ENCODE data around the gene ZNHIT2. TPM values are rescaled to one million over a fixed set of nuclear protein-coding genes. Genes with fewer than 3 reads are reported as not detected.

The ZNHIT2 gene
- total RNA-seq, 1 donor from 2014 or later: 11.9 TPM

DNA sequence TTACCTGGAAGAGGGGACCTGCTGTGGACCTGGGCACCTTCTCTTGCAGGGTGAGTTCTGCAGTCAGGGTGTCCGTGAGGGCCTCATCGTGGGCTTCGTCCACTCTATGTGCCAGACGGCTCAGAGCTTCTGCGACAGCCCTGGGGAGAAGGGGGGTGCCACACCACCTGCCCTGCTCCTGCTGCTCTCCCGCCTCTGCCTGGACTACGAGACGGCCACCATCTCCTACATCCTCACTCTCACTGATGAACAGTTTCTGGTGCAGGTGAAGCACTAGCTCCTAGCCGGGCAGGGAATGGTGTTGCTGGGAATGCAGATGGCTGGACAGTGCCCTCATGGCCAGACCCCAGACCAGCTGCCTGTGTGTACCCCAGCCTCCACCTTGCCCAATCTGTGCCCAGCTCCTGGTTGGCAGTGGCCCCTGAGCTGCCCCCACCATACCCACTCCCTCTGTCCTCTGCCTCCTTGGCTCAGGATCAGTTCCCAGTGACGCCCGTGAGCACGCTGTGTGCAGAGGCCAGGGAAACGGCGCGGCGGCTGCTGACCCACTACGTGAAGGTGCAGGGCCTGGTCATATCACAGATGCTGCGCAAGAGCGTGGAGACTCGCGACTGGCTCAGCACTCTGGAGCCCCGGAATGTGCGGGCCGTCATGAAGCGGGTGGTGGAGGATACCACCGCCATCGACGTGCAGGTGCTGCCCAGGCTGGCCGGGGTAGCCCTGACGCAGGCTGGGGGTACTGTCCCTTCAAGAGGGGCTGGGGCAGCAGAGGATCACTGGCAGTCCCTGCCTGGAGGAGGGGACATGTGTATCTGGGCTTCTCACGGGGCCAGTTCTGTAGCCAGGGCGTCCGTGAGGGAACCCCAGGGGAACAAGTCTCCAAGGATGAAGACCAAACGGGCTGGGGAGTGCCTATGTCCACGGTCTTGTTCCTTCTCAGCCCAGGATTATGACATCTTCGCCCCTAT lies 8.0 kb downstream of the ZNHIT2 start:
- intact Hi-C loops (cut with micrococcal nuclease): loop anchor here (1.0 to 10.0 kb wide), 10 partner anchors 13 to 1155 kb away; partner anchors contain the start of genes CAPN1, CDC42EP2, CDCA5 and DPF2

DNA sequence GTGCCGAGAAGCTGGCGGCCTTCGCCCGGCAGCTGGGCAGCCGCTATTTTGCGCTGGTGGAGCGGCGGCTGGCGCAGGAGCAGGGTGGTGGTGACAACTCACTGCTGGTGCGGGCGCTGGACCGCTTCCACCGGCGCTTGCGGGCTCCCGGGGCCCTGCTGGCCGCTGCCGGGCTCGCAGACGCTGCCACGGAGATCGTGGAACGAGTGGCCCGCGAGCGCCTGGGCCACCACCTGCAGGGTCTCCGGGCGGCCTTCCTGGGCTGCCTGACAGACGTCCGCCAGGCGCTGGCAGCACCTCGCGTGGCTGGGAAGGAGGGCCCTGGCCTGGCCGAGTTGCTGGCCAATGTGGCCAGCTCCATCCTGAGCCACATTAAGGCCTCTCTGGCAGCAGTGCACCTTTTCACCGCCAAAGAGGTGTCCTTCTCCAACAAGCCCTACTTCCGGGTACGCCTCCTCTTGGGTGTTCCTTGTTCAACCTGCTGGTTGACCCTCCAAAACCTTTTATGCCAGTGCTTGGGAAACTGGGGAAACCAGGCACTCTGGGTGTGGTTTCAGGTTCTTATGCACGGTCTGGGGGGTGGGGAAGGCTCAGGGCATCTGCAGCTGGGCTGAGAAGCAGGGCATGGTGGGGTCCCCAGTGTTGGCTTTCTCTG lies 8.9 kb downstream of the ZNHIT2 start:
- intact Hi-C loops (cut with micrococcal nuclease): no loop called here

DNA sequence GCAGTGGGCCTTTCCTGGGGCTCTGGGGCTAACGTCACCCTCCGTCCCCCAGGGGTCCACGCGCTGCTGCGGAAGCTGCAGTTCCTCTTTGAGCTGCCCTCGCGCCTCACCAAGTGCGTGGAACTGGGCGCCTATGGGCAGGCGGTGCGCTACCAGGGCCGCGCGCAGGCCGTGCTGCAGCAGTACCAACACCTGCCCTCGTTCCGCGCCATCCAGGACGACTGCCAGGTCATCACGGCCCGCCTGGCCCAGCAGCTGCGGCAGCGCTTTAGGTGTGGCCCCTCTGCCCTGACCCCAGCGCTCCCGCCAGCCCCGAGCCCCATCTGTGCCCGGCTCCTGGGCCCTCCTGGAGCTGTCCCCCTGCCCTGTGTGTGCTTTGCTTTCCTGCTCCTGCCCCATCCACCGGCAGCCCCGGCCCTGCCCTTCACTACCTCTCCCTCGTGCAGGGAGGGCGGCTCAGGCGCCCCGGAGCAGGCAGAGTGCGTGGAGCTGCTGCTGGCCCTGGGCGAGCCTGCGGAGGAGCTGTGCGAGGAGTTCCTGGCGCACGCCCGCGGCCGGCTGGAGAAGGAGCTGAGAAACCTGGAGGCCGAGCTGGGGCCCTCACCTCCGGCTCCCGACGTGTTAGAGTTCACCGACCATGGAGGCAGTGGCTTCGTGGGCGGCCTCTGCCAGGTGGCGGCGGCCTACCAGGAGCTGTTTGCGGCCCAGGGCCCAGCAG lies 9.6 kb downstream of the ZNHIT2 start:
- intact Hi-C loops (cut with micrococcal nuclease): no loop called here

DNA sequence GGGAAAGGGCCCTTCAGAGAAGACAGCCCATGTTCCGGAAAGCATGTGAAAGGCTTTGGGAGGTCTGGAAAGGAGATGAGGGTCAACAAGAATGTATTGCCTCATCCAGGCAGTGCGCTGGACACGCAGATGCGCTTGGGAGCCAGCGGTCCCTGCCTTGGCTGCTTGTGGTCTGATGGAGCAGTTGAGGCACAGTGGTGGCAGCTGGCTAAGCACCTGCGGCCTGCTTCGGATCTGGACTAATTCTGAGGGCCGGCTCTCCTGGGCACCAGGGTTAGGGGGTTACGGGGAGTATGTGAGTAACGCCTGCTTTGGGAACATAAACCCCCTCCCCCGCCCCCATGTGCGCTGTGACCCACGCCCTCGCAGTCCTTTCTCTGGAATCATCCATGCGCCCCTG lies 10.4 kb downstream of the ZNHIT2 start:
- intact Hi-C loops (cut with micrococcal nuclease): no loop called here

DNA sequence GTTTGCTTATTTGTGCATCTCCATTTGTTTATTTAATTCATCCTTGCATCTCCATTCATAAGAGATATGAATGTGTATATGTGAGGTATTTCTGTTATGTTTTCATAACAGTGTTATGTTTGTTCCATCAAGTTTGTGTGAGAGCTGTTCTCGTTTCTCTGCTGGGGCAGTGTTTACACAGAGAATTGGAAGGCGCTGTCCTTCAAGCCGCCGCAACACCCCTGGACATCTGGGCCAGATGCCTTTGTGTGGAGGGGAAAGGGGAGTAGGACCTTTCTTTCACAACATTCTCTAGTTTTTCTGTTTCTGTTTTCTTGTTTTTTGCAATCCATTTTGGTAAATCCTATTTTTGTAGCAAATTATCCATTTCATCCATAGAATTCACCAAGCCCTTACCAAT lies 12.9 kb downstream of the ZNHIT2 start:
- intact Hi-C loops (cut with micrococcal nuclease): no loop called here

DNA sequence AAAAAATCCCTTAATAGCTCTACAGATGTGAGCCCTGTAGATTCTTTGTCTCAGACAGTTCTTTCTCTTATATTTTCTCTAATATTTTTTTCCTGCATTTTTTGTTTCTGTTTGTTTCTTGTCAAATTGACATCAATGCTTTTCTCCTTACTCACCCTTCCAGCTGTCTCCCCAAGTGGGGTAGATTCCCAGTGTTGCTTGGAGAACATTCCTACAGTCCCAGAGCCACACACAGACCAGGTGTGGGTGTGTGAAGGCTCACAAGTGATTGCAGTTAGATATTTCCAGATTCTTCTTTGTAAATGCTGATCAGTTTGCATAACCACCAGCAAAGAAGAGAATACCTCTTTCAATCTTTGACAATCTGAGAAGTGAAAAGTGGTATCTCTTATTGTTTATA lies 14.0 kb downstream of the ZNHIT2 start:
- intact Hi-C loops (cut with micrococcal nuclease): no loop called here

DNA sequence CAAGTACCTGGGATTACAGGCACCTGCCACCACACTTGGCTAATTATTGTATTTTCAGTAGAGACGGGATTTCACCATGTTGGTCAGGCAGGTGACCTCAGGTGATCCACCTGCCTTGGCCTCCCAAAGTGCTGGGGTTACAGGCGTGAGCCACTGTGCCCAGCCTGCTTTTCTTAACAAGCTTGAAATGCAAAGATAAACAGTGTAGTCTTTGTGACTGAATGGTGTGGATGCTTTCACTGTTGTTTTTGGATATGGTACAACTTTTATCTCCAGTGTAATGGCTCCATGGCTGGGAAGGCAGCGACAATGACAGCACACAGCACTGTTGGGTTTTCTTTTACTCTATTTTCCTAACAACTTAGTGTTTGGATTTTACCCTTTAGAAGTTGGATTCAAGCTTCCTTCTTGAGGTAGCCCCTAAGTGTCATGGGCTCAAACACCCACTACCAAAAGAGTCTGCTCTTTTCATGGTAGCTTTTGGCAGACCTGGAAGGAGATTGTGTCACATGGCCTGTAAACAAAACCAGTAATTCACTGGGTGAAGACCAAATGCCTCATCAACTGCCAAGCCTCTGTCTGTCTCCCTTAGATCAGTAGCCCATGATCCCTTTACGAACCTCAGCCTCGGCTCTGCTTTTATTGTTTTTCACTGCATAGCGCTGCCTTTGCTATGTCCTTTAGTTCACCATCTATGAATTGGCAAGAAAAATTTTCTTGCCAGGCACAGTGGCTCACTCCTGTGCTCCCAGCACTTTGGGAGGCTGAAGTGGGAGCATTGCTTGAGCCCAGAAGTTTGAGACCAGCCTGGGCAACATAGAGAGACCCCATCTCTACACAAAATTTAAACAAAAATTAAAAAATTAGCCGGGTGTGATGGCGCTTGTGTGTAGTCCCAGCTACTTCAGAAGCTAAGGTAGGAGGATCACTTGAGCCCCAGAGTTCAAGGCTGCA lies 15.1 kb downstream of the ZNHIT2 start:
- intact Hi-C loops (cut with micrococcal nuclease): no loop called here

DNA sequence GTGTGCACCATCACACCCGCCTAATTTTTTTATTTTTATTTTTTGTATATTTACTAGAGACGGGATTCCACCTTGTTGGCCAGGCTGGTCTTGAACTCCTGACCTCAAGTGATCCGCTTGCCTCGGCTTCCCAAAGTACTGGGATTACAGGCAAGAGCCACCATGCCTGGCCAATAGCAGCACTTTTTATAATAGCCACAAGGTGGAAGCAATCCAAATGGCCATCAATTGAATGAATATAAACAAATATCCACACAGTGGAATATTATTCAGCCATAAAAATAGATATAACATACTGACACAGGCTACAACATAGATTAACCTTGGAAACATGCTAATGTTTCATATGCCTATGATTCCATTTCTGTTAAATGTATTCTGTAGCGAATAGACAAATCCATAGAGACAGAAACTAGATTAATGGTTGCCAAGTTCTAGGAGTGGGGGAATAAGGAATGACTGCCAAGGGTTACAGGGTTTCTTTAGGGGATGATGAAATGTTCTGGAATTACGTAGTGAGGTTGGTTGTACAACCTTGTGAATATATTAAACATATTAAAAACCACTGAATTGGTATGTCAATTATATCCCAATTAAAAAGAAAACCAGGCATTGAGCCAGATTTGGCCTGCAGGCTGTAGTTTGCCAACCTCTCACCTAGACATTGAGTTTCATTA lies 16.7 kb downstream of the ZNHIT2 start:
- intact Hi-C loops (cut with micrococcal nuclease): no loop called here

DNA sequence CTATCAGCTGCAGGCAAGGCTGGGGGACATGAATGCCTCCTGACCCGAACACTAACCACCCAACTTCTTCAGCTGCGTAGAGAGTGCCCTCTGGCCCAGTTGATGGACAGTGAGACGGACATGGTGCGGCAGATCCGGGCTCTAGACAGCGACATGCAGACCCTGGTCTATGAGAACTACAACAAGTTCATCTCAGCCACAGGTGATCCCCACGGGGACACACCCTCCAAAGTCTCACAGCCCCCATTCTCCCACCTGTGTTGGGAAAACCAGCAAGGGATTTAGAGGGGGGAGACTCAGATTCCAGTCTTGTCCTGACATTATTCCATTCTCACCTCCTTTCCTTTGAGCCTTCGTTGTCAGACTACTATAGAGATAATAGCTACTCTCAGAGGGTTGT lies 20.6 kb downstream of the ZNHIT2 start:
- intact Hi-C loops (cut with micrococcal nuclease): loop anchor here (1.0 kb wide), 9 partner anchors 13 to 180 kb away; partner anchors contain the start of genes ATG2A, CDCA5, FAU and MRPL49

DNA sequence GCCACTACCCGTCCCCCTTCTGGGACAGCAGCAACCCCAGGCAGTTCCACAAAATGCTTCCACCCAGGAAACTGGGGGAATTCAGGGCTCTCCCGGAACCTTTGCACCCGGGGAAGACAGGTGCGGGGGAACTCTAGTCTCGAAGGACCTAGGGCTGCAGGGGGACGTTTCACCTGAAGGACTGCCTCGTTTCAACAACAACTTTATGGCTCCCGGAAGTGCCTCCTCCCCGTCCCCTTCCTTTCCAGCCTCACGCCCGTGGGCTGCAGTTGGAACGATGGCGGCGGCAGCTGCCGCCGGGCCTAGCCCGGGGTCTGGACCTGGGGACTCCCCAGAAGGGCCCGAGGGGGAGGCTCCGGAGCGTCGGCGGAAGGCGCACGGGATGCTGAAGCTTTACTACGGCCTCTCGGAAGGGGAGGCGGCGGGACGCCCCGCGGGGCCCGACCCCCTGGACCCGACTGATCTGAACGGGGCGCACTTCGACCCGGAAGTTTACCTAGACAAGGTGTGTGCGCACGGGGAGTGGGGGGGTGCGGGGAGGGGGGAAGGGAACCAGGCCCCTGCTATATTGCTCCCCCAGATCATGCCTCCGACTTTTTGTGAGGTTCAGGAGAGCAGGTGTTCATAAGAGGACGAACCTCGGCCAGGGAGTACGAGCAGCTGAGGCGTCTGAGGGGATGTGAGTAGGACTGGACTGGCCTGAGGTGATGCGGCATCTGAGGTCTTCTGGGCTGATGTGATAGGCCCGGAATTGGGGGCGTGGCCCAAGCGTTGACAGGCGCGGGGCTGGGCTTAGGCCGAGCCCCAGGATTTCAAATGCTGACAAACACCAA lies 21.3 kb downstream of the ZNHIT2 start, which contains the start of gene VPS51:
VPS51 (plus strand) TSS at position 241 of the 833 bp plus-strand sequence; CDS start at position 278, 37 bp downstream.
- intact Hi-C loops (cut with micrococcal nuclease): loop anchor here (1.0 kb wide), 9 partner anchors 12 to 179 kb away; partner anchors contain the start of genes ATG2A, CDCA5, FAU and MRPL49

DNA sequence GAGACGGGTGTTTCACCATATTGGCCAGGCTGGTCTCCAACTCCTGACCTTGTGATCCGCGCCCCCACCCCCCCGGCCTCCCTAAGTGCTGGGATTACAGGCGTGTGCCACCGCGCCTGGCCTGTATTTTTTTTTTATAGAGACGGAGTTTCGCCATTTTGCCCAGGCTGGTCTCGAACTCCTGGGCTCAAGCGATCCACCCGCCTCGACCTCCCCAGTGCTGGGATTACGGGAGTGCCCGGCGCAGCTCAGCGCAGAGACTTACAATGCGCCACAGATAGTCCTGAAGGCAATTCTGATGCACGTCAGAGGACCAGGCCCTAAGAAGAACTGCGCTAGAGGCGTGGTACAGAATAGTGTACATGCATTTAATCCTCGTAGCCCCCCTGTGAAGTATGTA lies 22.1 kb downstream of the ZNHIT2 start:
- intact Hi-C loops (cut with micrococcal nuclease): no loop called here

DNA sequence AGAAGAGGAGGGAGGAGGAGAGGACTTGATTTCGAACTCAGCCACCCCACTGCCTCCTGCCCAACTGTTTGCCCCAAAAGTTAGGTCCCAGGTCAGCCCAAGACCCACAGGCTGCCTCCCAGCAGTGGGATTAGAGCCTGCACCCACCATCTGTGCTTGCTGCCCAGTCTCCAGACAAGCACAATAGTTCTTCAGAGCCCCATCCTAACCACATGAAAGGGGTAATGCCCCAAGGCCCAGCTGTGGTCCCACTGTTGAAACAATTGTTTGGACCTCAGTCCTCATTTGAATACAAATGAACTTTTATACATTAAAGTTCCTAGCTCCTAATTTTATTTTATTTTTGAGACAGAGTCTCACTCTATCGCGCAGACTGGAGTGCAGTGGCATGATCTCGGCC lies 26.9 kb downstream of the ZNHIT2 start:
- intact Hi-C loops (cut with micrococcal nuclease): no loop called here

DNA sequence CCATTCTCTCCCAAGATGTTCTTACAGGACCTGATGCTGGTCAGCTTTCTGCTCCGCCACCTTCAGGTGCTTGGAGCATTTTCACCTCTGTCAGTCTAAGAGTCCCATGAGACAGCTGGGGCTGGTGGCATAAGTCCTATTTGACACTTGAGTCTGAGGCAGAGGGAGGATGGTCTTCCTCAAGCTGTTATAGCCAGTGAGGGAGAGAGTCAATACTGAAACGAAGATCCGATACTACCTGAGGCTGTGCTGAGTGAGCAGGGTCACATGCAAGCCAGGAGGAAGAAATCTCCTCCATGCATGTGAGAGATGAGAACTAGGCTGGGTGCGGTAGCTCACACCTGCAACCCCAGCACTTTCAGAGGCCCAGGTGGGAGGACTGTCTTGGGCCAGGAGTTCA lies 27.9 kb downstream of the ZNHIT2 start:
- intact Hi-C loops (cut with micrococcal nuclease): no loop called here

DNA sequence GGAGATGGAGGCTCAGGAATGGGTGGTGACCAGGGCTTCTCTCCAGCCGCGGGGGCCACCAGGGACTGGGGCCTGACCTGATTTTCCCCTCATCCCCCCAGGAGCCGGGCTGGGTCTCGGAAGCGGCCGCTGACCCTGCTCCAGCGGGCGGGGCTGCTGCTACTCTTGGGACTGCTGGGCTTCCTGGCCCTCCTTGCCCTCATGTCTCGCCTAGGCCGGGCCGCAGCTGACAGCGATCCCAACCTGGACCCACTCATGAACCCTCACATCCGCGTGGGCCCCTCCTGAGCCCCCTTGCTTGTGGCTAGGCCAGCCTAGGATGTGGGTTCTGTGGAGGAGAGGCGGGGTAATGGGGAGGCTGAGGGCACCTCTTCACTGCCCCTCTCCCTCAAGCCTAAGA lies 29.7 kb downstream of the ZNHIT2 start:
- intact Hi-C loops (cut with micrococcal nuclease): no loop called here

DNA sequence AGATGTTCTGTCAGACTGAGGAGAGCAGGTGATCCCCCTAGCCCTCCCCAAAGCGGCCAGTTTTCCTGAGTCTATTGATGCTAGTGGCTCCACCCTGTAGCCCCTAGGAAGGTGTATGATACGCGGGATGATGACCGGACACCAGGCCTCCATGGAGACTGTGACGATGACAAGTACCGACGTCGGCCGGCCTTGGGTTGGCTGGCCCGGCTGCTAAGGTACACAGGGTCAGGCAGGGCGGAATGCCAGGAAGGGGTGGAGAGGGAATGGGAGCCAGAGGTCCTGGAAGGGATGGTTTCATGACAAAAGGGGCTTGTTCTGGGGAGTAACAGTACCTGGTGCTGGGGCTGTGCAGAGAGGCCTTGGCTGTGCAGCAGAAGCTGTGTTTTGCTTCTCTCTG lies 30.3 kb downstream of the ZNHIT2 start:
- intact Hi-C loops (cut with micrococcal nuclease): no loop called here

DNA sequence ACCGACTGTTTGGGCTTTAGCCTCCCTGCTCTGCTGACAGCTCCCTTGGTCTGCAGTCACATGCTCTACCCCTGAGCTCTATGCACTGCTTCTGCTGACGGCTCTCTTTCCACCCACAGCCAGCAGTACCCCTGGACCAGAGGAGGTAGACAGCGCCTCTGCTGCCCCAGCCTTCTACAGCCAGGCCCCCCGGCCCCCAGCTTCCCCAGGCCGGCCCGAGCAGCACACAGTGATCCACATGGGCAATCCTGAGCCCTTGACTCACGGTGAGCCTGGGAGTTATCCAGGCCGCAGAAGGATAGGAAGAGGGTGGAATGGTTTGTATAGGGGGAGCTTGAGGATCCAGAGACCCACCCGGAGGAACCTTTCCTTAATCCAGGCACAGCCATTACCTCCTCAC lies 30.7 kb downstream of the ZNHIT2 start:
- intact Hi-C loops (cut with micrococcal nuclease): no loop called here

DNA sequence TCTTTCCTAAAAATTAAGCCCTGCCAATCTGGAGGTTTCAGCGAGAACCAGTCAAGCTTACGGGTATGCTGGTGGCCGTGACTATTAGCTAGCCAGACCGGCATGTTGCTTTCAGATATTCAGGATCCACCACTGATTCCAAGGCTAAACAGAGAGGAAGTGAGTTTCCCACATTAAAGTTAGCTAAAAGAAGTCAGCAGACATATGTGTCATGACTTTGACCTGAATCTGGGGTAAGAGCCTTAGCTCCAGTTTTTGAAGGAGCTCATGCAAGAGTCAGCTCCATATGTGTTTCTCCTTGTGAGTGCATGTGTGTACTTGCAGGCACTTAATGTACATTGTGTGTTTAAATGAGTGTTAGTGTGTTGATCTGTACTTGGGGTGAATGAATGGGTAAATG lies 32.1 kb downstream of the ZNHIT2 start:
- intact Hi-C loops (cut with micrococcal nuclease): no loop called here

DNA sequence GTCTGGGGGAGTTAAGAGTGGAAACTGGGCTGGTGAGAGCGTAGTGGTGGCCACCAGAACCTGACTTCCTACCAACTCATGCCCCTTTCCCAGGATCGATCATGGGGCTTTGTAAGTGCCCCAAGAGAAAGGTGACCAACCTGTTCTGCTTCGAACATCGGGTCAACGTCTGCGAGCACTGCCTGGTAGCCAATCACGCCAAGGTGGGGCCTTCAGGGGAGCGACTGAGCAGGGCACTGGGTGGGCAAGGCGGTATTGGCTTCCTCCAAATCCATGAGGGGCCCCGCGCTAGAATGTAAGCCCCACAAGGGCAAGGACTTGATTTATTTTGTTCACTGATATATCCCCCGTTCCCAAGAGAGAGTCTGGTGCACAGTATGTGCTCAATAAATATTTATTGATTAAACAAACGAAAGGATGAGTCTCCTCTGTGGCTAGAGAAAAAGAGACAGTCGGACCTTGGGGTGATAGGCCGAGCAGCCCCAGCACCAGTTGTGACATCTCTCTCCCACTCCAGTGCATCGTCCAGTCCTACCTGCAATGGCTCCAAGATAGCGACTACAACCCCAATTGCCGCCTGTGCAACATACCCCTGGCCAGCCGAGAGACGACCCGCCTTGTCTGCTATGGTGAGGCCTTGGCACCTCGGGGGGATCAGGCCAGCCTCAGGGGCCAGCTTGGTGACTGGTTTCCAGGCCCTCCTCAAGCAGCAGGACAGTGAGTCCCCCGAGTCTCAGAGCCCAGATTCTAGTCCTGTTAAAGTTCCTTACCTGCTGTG lies 32.7 kb downstream of the ZNHIT2 start:
- intact Hi-C loops (cut with micrococcal nuclease): loop anchor here (1.0 kb wide), 13 partner anchors 12 to 531 kb away; partner anchors contain the start of genes ATG2A, FAU, MRPL49 and PCNX3

All from T-helper 1 cell treated with Interleukin-12 subunit alpha and Interleukin-12 subunit beta and Interleukin-4 antibody, amounts not matched to agents 30 ng/mL and 1 ng/mL, for 36 hours (primary cell).